Stimulated activated CD8-positive, alpha-beta memory T cell treated with anti-CD3 and anti-CD28 coated beads, Interleukin-7, amount 100 ng/mL, for 48 hours (primary cell): ENCODE results near the gene ROBO2.

Experiments
- DNase-seq, 2 donors: peaks; one replicate each; pipeline ENCODE4 v3.0.0-alpha.2; 2020; ENCODE audit warnings: low read depth in 1 of 2; ENCODE audit errors: extremely low read depth in 1 of 2

Gene ROBO2

DNA sequence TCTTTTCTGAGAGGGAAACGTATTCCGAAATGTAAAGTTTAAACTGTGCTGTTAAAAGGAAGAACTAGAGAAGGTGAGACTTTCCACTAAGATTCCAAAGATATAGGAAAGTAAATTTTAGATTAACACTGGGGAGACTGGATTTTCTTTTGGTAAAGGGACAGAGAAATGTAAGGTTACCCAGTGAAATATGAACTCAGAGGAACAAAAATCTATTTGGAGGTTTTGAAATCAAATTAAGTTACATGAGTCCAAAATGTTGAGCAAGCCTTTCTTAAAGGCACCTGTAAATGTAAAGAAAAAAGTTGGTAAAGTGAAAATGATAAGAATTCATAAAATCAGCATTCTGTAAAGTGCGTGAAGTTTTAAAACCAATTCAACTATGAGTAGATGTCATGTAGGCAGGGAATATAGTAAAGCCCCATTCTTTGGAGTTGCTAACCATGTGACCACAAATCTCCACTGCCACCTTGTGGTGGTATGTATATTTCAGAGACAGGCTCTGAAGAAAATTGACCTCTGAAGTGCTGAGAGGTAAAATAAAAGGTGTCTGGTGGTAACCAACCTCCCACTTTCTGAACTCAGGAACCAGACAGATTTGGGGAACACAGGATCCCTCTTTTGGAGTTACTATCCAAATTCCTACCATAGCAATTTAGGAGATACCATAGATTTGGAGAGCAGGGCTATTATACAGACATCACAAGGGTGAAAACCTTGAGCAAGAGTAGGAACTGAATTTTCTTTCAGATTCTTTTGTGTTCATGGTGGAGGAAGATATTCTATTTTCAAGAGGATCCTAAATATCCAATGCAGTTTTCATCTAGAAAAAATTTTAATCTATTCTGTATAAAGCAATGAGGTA is 215.3 kb downstream of the ROBO2 start:
- no peak for DNase-seq

DNA sequence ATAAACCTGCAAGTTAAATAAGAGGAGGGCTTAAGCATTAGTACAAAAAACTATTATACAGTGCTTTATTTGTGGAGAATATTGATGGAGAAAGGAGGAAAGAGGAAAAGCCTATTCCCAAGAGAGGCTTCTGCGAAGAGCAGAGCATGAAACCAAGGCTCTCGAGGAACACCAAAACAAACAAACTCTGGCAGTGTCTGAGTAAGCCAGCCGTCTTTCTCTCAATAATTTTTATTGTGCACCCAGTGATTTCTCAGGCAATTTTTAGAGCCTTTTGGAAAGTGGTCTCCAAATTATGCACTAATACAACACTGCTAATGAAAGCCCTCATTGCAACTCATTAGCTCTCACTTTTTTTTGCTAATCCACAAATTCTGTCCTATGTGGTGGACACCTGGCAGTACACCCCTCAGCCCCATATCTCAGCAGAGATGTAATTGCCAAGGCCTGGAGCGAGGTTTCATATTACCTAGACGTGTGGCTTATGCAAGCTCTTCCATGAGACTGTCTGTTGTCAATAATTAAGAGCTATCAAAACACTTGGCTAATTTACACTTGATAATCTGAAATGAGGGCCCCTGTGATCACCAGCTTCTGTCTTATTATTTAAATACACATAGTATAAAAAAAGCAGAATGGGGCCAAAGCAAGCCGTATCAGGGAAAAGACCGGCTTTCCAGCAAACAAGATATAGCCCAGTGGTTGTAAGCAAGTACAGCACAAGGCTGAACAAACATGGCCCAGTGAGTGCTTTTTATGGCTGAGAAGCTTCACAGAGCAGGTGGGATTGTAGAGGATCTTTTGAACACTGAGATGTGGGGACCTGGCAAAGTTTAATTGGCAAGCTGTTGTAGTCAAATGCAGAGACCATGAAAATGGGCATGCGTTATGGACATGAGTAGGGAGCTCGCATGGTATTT is 216.9 kb downstream of the ROBO2 start:
- no peak for DNase-seq

DNA sequence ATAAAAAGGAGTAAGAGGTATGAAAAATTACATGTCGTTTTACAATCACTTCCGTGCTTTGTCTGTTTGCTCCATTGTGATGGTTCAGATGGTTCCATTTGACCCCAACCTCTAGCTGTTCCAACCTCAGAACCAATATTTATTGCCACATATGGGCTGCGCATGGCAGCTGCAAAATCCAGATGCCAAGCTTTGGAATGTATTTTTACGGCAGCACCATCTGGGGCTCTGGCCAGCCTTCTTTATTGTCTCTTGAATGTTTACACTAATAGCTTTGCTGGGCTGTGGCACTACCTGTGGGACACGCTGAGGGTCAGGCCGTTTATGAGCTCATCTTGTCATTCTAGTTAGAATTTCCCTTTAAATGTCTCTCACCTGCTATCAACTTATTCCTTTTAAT is 219.8 kb downstream of the ROBO2 start:
- DNase-seq, result no peak

DNA sequence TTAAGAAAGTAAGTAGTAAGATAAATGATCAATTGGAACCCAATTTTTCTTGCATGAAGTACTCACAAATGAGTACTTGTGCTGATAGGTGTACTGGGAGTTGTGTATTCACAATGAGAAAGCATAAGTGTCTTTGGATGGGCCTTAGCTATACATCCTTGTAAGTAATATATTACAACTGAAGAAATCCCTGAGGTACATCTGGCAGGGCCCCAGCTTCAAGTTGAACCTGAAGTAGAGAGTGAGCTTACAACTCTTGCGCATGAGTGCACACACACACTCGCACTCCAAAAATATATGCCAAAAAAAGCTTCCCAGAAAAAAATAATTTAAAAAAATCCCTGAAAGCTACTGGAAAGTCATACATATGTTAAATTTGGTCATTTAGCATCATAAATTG is 222.5 kb downstream of the ROBO2 start:
- no peak for DNase-seq

DNA sequence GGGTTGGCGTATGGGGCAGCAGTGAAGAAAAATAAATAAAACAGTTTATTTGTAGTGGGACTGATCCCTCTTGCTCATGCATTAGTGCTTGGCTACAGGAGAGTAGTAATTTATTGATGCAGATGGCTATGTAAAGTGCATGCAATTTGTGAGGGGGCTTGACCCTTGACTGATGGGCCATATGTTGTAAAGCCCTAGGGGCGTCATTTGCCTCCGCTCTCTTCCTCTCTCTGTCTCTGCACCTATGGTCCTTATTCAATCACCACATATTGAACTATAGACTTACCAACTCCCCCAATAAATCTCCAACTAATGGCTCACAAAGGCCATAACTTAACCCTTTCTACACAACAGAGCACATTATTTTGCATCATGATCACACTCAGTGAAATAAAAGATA is 227.7 kb downstream of the ROBO2 start:
- DNase-seq, result no peak

DNA sequence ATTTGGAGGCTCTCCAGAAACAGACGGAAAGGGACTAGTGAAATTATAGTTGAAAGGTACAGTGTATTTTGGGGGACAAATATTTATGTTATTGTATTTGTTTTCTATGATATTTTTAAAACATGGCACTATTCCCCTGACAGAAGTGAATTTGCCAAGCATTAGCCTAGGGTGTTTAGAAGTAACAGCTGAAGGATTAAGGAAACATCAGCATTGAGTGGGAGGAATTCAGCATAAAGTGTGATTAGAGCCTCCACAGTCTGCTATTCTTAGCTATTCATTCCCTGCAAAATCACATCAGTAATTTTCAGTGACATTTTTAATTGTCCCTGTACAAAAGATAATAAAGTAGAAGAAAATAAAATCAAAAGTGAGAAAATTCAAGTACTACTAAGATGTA is 231.4 kb downstream of the ROBO2 start:
- DNase-seq, result no peak

DNA sequence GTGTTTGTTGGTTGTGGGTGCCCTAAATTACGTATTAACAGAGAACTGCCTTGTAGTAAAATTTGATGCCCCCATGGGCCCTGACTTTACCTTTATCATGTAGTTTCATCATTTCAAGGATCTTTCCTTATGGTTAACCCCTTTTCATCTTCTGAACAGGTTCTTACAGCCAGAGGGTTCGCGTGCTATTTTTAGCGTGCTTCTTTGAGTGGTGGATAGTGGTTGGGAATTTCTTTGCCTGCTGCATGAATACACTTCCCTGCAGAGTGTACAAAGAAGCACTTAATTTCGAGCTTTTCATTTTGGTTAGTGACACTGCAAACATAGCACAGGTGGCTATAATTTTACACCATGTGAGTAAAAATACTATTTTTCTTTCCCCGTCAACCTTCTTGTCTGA is 231.8 kb downstream of the ROBO2 start:
- DNase-seq, result no peak

DNA sequence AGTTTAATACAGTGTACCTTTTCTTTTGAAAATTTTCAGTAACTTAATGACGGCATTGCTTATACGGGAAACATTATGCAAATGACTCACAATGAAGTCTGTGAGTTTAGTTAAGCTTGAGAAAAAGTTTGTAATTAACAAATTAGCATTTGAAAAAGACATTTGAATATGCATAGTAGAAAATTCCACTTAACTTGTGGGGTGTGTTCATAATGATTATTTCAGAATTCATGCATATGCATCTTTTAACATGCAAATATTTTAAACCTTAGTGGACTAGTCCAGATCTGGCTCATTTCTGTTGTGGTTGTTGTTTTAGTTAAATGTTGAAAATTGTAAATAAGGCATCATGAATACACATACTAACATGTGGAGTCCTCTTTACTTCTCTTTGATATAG is 239.4 kb downstream of the ROBO2 start:
- no peak for DNase-seq

DNA sequence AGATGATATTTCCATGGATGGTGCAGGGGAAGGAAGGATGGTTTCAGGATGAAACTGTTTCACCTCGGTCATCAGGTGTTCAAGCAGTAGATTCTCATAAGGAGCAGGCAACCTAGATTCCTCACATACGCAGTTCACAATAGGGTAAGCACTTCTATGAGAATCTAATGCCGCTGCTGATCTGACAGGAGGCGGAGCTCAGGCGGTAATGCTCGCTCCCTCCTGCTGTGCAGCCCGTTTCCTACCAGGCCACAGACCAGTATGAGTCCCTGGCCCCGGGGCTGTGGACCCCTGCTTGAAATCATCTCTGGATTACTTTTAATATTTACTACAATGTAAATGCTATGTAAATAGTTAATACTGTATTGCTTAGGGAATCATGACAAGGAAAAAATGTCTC is 241.8 kb downstream of the ROBO2 start:
- no peak for DNase-seq

DNA sequence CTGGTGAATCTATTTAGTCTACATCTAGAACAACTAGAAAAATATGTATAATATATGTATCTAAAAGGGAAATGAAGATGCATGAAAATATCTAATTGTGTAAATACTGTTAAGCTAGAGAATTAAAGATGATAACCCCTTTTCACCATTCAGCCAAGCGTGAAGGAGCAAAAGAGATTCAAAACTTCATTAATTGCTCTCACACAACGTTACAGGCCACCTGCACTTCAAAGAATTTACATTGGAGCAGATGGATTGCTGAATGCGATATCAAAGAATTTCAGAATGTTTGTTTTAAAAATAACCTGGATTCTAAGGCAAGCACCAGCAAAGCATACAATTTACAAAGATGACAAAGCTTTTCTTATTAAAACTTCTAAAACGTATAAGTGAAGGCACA is 243.2 kb downstream of the ROBO2 start:
- no peak for DNase-seq

DNA sequence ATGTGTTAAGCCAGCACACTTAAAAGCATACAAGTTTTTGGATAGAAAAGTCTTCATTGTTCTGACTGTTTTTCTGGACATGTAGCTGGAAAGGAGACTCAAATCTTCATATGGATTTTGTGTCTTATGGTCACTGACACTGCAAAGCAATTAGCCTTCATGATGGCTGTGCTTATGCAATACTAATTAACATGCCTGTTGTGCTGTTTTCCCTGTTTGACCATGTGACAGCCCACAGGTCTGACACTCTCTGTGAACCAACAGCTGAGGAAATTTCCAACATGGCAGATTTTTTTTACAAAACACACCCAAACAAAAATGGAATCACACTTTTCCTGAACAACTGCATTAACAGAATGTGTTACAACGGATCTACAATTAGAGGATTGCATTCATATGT is 248.4 kb downstream of the ROBO2 start:
- DNase-seq, result no peak

DNA sequence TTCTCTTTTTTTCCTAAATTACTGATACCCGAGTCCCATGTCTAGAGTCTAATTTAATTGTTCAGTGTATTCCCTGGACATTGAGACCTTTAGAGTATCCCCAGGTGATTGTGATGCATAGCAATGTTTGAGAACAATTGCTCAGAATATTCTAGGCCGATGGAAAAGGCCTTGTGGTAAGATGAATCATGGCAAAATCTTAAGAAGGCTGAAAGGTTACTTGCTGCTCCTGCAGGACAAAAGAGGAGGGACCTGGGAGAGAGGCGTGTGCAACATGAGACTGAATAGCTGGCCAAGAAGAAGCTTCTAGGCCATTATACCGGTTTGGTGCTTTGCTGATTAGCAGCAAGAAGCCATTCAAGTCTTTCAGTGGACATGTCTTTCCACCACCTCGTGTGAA is 256.6 kb downstream of the ROBO2 start:
- no peak for DNase-seq

DNA sequence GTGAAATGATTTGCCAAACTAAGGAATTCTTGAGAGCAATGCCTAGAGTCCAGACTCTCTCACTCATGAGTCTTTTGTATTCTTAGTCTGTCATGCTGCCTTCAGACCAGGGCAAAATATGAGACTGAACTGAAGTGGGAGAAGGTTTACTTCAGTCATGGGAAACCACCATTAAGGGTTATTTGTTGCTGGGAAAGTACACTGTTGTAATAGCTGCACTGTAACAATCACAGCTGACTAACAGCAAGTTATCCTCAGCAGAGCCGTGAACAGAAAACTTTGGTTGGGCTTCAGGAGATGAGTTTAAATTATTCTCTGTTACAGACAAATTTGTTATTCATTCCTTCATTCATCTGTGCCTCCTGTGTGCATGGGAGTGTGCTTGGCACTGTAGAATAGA is 258.5 kb downstream of the ROBO2 start:
- DNase-seq, result no peak

DNA sequence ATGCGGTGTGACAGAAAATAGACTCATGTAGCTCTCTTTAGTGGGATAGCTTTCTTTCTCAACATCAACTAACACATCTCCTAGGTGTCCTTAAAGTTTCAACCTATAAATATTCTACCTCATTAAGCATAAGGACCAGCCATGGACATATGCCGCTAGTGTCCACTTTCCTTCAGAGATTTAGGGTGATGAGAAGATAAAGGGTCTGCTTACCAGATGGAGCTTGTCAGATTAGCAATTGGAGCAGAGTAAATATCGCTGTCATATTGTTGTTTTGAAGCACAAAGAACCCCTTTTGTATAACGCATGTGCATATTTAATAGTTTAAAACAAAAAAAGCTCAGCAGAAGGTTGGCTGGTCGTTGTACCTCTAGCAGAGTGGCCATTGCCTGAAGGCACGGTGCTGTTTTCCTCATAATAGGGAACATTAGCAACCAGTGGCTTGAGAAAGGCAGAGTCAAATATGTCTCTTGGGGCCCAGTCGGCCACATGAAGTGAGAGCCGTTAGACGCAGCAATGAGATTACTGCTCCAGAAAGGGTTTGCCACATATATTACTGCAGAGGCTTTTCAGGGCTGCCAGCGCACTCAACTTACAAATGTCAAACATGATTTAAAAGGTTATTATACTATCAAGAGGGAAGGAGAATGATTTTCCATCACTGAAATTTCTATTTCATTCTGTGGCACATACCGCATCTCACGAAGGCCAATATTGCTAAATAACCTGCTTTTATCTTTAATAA is 264.2 kb downstream of the ROBO2 start:
- DNase-seq, result no peak

DNA sequence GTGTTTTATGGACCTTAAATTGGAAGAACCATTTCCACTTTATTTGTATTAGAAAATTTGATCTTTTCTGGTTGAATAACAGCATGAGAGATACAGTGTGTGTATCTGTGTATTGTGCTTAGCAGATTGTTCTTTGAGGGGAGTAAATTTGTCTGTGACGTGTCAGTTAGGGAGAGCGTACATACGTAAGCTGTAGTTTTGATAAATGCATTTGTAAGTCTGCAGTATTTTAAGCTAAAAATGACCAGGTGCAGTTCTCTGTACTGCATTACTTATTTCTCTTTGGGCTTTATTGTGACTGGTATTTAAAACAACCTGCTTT is 264.8 kb downstream of the ROBO2 start:
- no peak for DNase-seq

DNA sequence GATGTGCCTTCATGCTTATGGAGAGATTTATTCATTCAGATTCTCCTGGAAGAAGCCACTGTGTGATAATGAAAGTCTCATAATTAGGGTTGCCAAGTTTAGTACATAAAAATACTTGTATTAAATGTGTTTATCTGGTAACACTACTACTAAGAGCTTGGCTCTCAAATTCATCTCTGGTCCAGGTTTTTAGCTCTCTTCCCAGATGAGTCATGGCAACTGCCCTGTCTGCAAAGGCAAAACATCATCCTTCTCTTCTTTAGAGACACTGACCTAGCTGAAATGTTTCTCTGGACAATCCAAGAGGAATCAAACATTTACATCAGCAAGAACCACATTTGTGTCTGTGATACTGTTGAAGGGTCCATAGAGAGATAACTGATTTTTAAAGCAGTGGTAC is 269.6 kb downstream of the ROBO2 start:
- no peak for DNase-seq

DNA sequence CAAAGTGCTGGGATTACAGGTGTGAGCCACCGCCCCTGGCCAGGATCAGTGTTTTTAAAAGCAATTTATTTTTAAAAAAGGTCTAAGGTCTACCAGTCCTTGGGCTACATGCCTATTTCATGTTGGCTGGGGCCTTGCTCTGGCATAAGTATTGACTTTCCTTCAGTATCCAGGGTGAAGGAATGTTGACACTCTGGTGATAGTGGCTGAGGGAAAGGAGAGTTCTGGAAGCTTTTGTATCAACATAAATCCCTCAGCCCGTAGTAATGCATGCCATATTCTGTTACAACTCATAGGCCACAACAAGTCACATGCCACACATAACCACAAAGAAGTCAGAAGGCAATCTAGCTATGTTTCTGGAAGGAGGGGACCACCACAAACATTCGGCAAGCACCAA is 273.9 kb downstream of the ROBO2 start:
- DNase-seq, result no peak

DNA sequence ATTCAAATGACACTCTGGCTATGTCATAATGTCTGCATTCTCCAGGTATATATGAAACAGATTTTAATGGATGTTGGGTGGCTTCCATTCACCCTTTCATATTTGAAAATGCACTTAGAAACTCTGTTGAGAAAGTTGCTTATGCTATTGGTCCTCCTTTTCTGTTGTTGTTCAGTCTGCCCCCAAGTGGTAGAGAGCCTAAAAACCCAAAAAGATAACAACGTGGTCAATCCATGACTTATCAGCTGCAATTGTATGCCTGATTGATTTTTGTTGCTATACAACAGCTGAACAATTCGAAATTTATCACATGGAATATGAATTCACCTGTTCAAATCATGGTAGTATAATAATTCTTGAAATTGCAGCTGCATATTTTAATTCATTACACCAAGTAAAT is 279.8 kb downstream of the ROBO2 start:
- no peak for DNase-seq

DNA sequence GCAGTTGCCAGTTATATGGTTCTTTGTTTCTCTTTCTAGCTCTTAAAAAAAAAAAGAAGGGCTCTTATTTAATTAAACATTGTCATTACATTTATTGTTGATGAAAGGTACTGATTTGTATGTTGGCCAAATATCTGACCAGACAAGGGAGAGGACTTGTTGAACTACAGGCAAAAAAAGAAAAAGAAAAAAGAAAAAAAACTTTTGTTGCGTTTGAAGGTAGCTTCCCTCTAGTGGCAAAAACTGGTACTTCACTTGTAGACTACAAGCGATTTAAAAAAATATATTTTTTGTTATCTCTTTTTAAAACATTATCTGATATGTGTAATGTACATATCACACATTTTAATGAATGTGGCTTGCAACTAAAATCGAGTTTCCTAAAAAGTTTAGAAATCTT is 280.6 kb downstream of the ROBO2 start:
- DNase-seq, result no peak

DNA sequence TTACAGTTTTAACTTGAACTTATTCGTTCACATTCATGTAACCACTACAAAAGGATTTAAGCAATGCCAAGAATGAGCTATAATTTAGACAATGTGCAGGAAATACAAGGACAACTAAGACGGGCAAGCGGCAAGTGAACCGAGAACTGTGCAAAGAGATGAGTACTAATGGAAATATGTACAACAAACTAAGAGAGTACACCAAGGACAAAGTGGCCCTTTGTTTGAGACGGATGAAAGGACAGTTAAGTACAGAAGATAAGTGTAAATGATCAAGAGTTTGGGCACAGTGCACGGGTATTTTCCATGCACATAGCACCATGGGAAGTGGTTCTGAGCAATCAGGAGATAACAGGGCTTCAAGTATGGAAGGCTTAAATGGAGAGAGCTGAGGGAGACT is 281.7 kb downstream of the ROBO2 start:
- no peak for DNase-seq

DNA sequence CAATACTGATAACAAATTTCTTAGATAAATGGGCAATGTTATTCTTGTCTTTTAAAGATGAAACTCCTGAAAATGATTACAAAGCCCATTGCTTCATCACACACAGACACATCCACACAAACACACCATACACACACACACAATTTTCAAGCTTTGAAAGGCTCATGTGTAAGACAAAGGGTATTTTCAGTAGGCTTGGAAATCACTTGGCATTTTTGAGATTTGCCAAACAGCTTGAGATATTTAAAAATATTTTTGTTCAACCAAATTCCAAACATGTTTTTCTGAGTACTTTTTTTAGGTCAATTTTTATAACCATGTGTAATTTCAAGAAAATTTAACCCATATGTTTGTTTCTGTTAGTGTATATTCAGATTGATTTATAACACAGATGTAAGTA is 283.7 kb downstream of the ROBO2 start:
- DNase-seq, result no peak

DNA sequence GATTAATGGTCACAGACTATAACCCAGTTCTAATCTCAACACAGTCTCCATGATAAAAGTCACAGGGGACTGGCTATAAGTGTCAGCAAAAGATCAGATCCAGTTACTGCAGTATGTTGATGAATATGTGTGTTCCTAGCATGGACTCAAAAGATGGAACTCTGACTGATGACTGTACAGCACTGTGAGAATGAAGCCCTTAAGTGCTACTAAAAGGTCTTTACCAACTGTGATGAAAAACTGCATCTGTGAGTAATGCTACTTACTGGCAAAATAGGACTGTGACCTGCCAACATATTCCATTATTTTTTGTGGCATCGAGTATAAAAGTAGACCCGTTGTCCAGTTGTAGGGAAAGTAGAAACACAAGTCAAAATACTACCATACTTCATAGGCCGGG is 284.2 kb downstream of the ROBO2 start:
- no peak for DNase-seq
